ENCODE measurements around the gene PTAFR. TPM values are rescaled to one million over a fixed set of nuclear protein-coding genes. Genes with fewer than 3 reads are reported as not detected.

PTAFR gene
- total and polyA plus RNA-seq, 2 experiments from 2014 or later: 0.09 TPM; not detected in 1

DNA sequence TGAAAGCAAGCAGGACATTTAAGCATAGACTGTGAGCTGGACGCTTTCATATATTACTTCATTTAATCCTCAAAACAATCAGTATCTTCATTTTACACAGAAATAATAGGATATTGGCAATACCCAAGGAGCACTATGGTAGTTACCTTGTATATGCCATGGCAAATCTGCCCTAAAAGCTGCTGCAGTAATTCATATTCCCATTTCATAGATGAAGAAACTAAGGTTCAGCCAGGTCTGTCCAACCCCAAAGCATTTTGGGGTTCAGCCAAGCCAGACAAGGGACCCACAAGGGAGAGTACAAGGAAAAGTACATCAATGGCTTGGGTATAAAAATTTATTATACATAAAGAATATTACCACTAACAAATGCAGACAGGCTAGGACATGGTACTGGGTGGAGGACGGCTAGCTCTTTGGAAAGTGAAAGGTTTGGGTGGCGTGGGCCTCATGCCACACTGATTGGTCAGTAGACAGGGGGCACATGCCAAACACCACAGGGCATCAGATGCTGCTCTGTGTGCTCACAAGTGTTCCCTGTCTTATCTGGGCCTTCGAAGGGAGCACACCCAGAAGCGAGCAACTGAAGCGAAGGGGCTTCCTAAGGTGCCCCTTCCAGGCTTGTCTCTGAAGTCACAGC, 23.9 kb upstream of the PTAFR start:
- Histone ChIP-seq H3K9me3 (ENCODE audit: low read depth) (no peaks in the 10 kb centered on the region), H3K27ac (no peak overlapping the region), H3K4me3 (no peak overlapping the region), H3K36me3 (peaks cover 41% of the 10 kb centered on the region), H3K4me1 (ENCODE audit: low read depth) (no peaks in the 10 kb centered on the region), H3K27me3 (no peaks in the 10 kb centered on the region)
- no peak for DNase-seq (ENCODE audit: low read depth in 1 of 2, low spot score in 1 of 2)
- TF ChIP-seq, protein P1, sequence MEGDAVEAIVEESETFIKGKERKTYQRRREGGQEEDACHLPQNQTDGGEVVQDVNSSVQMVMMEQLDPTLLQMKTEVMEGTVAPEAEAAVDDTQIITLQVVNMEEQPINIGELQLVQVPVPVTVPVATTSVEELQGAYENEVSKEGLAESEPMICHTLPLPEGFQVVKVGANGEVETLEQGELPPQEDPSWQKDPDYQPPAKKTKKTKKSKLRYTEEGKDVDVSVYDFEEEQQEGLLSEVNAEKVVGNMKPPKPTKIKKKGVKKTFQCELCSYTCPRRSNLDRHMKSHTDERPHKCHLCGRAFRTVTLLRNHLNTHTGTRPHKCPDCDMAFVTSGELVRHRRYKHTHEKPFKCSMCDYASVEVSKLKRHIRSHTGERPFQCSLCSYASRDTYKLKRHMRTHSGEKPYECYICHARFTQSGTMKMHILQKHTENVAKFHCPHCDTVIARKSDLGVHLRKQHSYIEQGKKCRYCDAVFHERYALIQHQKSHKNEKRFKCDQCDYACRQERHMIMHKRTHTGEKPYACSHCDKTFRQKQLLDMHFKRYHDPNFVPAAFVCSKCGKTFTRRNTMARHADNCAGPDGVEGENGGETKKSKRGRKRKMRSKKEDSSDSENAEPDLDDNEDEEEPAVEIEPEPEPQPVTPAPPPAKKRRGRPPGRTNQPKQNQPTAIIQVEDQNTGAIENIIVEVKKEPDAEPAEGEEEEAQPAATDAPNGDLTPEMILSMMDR (IDR thresholded peaks at IDR 0.05; ENCODE audit: low read depth, low read length): no peak

DNA sequence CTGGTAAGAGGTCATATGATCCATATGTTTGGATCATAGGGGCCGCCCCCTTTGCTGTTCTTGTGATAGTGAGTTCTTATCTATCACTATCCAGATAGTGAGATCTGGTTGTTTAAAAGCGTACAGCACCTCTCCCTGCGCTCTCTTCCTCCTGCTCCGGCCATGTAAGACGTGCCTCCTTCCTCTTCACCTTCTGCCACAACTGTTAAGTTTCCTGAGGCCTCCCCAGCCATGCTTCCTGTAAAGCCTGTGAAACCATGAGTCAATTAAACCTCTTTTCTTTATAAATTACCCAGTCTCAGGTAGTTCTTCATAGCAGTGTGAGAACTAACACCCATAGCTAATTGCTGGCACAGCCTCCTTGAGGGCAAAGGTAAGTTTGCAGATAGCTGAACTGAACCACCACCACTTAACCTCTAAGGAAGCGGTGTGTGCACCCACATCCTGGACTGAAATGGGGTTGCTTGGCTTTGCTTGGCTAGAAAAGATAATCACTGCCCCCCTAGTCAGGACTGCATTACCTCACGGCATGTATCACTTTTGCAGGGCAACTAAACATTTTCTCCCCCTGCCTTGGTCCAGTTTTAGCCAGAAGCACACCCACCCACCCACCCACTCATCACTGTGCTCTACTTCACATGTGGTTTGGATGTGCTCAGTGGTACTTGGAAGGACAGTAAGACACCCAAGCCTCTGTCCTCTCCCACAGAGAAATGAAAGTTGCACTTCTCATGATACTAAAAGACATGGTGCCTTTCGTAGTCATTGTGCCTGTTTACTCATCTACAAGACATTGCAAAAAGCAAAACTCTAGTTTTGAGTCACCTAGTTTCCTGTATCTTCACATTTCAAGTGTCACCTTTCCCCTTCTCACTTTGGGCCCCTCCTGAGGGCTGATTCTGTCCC, 23.1 kb upstream of the PTAFR start:
- no peak overlapping the region for H3K27ac ChIP-seq
- no peak overlapping the region for H3K4me3 ChIP-seq
- no peaks in the 10 kb centered on the region for H3K27me3 ChIP-seq
- TF ChIP-seq, protein P1 (IDR thresholded peaks at IDR 0.05; ENCODE audit: low read depth, low read length): no peak
- DNase-seq (ENCODE audit: low read depth in 1 of 2, low spot score in 1 of 2): no peak
- H3K9me3 ChIP-seq (ENCODE audit: low read depth): no peaks in the 10 kb centered on the region
- H3K36me3 ChIP-seq: peaks cover 34% of the 10 kb centered on the region
- H3K4me1 ChIP-seq (ENCODE audit: low read depth): no peaks in the 10 kb centered on the region

DNA sequence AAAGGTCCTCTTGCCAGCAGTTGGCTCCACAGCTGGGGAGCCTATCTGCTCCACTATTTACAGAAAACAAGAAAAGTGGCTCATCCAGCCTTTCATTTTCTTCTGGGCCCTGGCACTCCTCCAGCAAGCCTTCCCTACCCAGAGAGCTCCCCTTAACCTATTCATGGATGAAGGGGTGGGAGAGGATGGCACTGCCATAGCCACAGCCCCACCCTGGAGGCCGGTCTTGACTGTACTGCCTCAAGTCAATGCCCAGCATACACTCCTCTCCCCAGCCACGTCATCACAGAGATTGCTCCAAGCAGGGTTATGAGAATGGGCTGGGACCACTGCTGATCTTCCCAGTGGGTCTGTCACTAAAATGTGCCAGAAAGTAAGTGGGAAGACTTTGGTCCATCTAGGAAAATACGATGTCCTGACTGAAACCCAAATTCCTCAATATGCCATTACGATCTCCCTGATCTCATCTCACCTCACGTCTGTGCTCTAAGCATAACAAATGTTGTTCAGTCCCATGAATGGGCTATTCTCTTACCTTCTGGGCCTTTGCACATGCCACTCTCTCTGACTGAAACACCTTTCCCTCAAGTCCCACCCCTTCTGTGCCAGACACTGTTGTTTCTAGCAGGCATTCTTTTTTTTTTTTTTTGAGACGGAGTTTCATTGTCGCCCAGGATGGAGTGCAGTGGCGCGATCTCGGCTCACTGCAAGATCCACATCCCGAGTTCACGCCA, 21.4 kb upstream of the PTAFR start:
- no peak overlapping the region for H3K27ac ChIP-seq

DNA sequence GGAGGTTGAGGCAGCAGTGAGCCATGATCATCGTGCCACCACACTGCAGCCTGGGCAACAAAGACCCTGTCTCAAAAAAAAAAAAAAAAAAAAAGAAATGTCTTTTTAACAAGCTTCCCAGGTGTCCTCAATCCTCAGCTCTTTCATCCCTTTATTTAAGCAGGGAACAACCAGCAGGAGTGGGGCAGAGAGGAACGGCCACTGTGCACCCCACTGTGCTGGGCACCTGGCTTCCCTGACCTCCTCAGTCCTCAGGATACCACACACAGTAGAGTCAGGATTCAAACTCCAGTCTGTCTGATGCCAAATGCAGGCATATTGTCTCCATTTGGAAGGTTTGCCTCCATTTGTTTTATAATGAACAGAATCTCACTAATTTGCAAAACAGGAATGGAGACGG, 19.8 kb upstream of the PTAFR start:
- TF ChIP-seq, protein P1 (IDR thresholded peaks at IDR 0.05; ENCODE audit: low read depth, low read length): no peak
- Histone ChIP-seq H3K4me3 (no peak overlapping the region), H3K9me3 (ENCODE audit: low read depth) (no peaks in the 10 kb centered on the region), H3K36me3 (peaks cover 17% of the 10 kb centered on the region), H3K27me3 (no peaks in the 10 kb centered on the region), H3K4me1 (ENCODE audit: low read depth) (no peaks in the 10 kb centered on the region), H3K27ac (no peak overlapping the region)
- no peak for DNase-seq (ENCODE audit: low read depth in 1 of 2, low spot score in 1 of 2)

More for the DNA sequence above, 21.4 kb upstream of the PTAFR start:
- TF ChIP-seq, protein P1 (IDR thresholded peaks at IDR 0.05; ENCODE audit: low read depth, low read length): no peak
- no peaks in the 10 kb centered on the region for H3K9me3 ChIP-seq (ENCODE audit: low read depth)
- no peaks in the 10 kb centered on the region for H3K4me1 ChIP-seq (ENCODE audit: low read depth)
- H3K27me3 ChIP-seq: no peaks in the 10 kb centered on the region
- no peak for DNase-seq (ENCODE audit: low read depth in 1 of 2, low spot score in 1 of 2)
- H3K4me3 ChIP-seq: no peak overlapping the region
- peaks cover 20% of the 10 kb centered on the region for H3K36me3 ChIP-seq

DNA sequence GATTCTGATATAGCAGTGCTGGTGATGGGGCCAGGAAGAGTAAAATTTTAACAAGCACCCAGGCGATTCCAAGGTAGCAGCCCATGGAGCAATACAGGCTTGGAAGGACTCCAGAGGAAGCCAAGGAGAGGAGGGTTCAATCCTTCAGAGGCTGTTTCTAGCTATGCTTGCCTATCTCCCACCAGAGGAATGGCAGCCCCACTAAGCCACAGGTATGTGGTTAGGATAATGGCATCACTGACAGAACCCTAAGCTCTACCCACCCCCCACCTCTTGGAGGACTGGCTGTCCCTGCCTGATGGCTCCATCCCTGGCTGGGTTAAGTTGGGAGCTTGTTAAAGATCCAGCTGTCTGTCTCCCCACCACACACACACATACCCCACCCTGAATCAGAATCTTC, 19.3 kb upstream of the PTAFR start:
- Histone ChIP-seq H3K9me3 (ENCODE audit: low read depth) (no peaks in the 10 kb centered on the region), H3K4me1 (ENCODE audit: low read depth) (peaks cover 4% of the 10 kb centered on the region), H3K27me3 (no peaks in the 10 kb centered on the region), H3K27ac (no peak overlapping the region), H3K36me3 (peaks cover 12% of the 10 kb centered on the region), H3K4me3 (no peak overlapping the region)
- TF ChIP-seq, protein P1 (IDR thresholded peaks at IDR 0.05; ENCODE audit: low read depth, low read length): no peak
- peak in 1 of 2 donors; percentile 25 for DNase-seq (ENCODE audit: low read depth in 1 of 2, low spot score in 1 of 2)

All from cardiac muscle cell (in vitro differentiated cells and primary cell).